HG02973 (cell line): ENCODE data around the gene GRIFIN.

Source experiments
- ATAC-seq: cut with Tn5 transposase; IDR thresholded peaks from one replicate; pipeline ENCODE4 v1.9.1; 2021; ENCODE audit warnings: moderate library complexity; ENCODE audit not compliant: unreplicated experiment

Gene GRIFIN

DNA sequence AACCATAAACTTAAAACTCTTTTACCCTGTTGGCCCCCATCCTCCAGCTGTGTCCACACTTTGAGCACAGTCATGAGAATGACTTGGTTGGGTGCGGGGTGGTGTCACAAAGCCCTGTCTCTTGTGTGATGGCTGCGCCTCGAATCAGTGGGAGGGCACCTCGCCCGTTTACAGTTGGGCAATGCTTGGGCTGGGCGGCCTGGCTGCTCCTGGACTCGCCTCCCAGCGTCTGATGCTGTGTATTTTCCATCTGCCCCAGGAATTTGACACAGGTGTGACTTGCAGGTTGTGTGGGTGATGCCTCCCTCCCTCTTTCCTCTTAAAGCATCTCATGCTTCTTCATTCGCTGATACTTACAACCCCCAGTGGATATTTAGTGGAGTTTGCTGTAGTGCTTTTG, 39.1 kb downstream of the GRIFIN start:
- ATAC-seq = no peak

GRCh38 chr7:2436341-2437104, 39.7 kb downstream of the GRIFIN start:
- no peak for ATAC-seq

DNA sequence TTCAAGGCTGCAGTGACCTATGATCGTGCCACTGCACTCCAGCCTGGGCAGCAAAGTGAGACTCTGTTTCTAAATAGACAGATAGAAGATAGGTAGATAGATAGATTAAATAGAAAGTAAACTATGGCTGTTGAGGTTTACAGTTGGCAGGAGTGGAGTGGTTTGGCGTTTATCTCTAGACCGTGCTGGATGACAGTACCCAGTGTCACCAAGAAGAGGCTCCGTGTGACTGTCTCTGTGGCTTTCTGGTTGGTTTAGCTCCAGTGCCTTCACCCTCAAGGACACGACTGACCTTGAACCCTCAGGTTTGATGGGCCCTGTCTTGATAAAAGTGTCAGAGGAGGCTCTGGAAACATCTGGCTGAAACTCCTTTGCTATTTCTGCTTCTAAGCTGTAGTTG, 41.1 kb downstream of the GRIFIN start:
- no peak for ATAC-seq

DNA sequence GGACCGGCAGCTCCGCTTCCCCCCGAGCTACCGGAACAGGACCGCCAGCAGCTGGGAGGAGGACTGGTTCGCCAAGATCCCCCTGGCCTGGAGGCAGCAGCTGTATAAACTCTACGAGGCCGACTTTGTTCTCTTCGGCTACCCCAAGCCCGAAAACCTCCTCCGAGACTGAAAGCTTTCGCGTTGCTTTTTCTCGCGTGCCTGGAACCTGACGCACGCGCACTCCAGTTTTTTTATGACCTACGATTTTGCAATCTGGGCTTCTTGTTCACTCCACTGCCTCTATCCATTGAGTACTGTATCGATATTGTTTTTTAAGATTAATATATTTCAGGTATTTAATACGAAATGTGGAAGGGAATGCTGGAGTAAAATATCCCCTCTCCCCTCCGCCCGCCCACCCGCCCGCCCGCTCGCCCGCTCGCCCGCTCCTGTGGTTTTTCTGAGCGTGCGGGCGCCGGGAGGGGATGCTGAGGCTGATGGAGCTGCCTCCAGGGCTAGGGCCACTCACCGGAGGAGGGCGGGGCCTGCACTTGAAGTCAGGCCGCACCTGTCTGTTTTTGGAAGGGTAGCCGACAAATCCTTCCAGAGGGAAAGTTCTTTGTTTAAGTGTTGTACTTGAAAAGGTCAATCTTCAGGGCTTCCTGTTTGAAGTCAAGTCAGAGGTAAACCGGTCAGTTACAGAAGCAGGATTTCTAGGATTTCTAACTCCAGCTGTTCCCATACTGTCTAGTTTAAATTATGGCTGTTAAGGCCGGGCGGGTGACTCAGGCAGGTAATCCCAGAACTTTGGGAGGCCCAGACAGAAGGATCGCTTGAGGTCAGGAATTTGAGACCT, 42.3 kb downstream of the GRIFIN start:
- no peak for ATAC-seq

- ATAC-seq = no peak
Observed at GRCh38 chr7:2432910-2433712, 43.1 kb downstream of the GRIFIN start.

DNA sequence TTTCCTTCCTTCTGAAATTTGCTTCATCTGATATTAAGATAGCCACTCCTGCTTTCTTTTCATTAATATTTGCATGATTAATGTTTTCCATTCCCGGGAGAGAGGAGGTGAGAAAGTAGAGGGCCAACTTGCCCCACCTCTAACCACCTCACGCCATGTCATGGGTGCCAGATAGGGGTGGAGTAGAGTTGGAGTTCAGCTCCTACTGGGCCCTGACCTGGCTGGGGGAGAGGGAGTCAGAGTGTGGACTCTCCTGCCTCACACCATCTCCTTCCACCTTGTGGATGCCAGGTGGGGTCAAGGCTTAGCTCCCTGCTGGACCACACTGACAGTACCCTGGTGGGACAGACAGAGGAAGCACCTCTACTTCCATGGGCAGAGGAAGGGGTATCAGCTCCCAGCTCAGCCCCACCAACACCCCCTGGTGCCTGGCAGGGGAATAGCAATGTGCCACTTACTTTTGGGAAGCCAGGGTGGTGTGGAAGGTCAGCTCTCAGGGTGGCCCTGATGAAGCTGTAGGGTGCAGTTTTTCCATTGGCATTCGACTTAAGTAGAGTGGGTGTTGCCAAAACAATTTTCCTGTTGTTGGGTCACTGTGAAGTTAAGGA, 44.8 kb downstream of the GRIFIN start:
- ATAC-seq = no peak

- ATAC-seq = no peak
Observed at GRCh38 chr7:2425749-2426148, 50.4 kb downstream of the GRIFIN start.
